ENCODE results near the gene HADHB. TPM values are rescaled to one million over a fixed set of nuclear protein-coding genes. Genes with fewer than 3 reads are reported as not detected.

HADHB gene
- total and polyA plus RNA-seq, 2 of the 13 experiments (the other 11 are each of a cell fraction or from before 2014, with no cell fraction given), result 112 to 238 TPM

DNA sequence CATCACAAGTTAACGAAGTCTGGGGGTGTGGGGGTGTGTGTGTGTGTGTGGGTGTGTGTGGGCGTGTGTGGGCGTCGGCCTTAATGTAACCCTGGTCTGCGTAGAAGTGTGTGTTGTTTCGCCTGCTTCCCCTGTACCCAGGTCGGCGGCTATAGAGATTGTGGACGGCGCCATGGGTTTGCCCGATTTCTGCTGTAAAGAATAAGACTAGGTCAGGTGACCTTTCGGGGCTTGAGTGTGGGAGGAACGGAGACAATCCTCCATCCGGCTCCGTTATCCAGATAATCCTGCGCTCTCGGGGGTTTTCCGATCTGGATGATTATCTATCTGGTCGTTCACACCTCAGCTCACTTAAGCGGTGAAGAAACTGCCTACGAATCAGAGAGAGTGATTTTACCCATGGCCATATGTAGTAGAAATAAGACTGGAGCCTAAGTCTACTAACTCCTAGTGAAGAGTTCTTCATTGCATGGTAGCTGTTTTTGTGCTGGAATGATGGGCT is 543 bp downstream of the HADHB start (continued):
- no peak for TF ChIP-seq ZNF430 (CRISPR knock-in tag; IDR thresholded peaks at IDR 0.05)
- TF ChIP-seq MAFK (conservative IDR thresholded peaks at IDR 0.05 in 1 of 2, IDR thresholded peaks at IDR 0.05 in 1 of 2; ENCODE audit: low read length in 2 of 2), result no peak
- TF ChIP-seq ZSCAN9 (CRISPR knock-in tag; IDR thresholded peaks at IDR 0.05; ENCODE audit: borderline replicate concordance), result no peak
- TF ChIP-seq HMGA1 (CRISPR knock-in tag; conservative IDR thresholded peaks at IDR 0.05), result no peak
- no peak for TF ChIP-seq IRF2 (CRISPR knock-in tag; IDR thresholded peaks at IDR 0.05)
- TF ChIP-seq ZNF274 (CRISPR knock-in tag; IDR thresholded peaks at IDR 0.05), result no peak
- TF ChIP-seq CHD2 (IDR thresholded peaks at IDR 0.05; ENCODE audit: low read depth, low read length), result no peak
- TF ChIP-seq, protein P1, sequence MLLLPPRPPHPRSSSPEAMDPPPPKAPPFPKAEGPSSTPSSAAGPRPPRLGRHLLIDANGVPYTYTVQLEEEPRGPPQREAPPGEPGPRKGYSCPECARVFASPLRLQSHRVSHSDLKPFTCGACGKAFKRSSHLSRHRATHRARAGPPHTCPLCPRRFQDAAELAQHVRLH (CRISPR knock-in tag; IDR thresholded peaks at IDR 0.05; ENCODE audit: borderline replicate concordance, low read depth), result no peak; the same call in 1 of the 2 replicates
- no peak for TF ChIP-seq ZFP36L1 (CRISPR knock-in tag; IDR thresholded peaks at IDR 0.05)
- TF ChIP-seq SCMH1 (CRISPR knock-in tag; IDR thresholded peaks at IDR 0.05; ENCODE audit: borderline replicate concordance), result no peak
- TF ChIP-seq, protein P2, sequence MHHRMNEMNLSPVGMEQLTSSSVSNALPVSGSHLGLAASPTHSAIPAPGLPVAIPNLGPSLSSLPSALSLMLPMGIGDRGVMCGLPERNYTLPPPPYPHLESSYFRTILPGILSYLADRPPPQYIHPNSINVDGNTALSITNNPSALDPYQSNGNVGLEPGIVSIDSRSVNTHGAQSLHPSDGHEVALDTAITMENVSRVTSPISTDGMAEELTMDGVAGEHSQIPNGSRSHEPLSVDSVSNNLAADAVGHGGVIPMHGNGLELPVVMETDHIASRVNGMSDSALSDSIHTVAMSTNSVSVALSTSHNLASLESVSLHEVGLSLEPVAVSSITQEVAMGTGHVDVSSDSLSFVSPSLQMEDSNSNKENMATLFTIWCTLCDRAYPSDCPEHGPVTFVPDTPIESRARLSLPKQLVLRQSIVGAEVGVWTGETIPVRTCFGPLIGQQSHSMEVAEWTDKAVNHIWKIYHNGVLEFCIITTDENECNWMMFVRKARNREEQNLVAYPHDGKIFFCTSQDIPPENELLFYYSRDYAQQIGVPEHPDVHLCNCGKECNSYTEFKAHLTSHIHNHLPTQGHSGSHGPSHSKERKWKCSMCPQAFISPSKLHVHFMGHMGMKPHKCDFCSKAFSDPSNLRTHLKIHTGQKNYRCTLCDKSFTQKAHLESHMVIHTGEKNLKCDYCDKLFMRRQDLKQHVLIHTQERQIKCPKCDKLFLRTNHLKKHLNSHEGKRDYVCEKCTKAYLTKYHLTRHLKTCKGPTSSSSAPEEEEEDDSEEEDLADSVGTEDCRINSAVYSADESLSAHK (CRISPR knock-in tag; IDR thresholded peaks at IDR 0.05; ENCODE audit: borderline replicate concordance), result no peak
- TF ChIP-seq ZNF383 (CRISPR knock-in tag; IDR thresholded peaks at IDR 0.05; ENCODE audit: borderline replicate concordance), result no peak
- TF ChIP-seq, protein P3, sequence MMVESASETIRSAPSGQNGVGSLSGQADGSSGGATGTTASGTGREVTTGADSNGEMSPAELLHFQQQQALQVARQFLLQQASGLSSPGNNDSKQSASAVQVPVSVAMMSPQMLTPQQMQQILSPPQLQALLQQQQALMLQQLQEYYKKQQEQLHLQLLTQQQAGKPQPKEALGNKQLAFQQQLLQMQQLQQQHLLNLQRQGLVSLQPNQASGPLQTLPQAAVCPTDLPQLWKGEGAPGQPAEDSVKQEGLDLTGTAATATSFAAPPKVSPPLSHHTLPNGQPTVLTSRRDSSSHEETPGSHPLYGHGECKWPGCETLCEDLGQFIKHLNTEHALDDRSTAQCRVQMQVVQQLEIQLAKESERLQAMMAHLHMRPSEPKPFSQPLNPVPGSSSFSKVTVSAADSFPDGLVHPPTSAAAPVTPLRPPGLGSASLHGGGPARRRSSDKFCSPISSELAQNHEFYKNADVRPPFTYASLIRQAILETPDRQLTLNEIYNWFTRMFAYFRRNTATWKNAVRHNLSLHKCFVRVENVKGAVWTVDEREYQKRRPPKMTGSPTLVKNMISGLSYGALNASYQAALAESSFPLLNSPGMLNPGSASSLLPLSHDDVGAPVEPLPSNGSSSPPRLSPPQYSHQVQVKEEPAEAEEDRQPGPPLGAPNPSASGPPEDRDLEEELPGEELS (CRISPR knock-in tag; IDR thresholded peaks at IDR 0.05), result no peak
- no peak for TF ChIP-seq MTA3 (CRISPR knock-in tag; IDR thresholded peaks at IDR 0.05)
- TF ChIP-seq, protein P4, sequence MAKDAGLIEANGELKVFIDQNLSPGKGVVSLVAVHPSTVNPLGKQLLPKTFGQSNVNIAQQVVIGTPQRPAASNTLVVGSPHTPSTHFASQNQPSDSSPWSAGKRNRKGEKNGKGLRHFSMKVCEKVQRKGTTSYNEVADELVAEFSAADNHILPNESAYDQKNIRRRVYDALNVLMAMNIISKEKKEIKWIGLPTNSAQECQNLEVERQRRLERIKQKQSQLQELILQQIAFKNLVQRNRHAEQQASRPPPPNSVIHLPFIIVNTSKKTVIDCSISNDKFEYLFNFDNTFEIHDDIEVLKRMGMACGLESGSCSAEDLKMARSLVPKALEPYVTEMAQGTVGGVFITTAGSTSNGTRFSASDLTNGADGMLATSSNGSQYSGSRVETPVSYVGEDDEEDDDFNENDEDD (CRISPR knock-in tag; IDR thresholded peaks at IDR 0.05; ENCODE audit: borderline replicate concordance), result no peak
- no peak for TF ChIP-seq FOXM1 (CRISPR knock-in tag; IDR thresholded peaks at IDR 0.05)
- no peak for TF ChIP-seq KLF9 (CRISPR knock-in tag; IDR thresholded peaks at IDR 0.05; ENCODE audit: low read depth)
- TF ChIP-seq, protein P5, sequence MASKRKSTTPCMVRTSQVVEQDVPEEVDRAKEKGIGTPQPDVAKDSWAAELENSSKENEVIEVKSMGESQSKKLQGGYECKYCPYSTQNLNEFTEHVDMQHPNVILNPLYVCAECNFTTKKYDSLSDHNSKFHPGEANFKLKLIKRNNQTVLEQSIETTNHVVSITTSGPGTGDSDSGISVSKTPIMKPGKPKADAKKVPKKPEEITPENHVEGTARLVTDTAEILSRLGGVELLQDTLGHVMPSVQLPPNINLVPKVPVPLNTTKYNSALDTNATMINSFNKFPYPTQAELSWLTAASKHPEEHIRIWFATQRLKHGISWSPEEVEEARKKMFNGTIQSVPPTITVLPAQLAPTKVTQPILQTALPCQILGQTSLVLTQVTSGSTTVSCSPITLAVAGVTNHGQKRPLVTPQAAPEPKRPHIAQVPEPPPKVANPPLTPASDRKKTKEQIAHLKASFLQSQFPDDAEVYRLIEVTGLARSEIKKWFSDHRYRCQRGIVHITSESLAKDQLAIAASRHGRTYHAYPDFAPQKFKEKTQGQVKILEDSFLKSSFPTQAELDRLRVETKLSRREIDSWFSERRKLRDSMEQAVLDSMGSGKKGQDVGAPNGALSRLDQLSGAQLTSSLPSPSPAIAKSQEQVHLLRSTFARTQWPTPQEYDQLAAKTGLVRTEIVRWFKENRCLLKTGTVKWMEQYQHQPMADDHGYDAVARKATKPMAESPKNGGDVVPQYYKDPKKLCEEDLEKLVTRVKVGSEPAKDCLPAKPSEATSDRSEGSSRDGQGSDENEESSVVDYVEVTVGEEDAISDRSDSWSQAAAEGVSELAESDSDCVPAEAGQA (IDR thresholded peaks at IDR 0.05; ENCODE audit: low read depth), result no peak
- TF ChIP-seq, protein P5 (CRISPR knock-in tag; IDR thresholded peaks at IDR 0.05; ENCODE audit: borderline replicate concordance), result no peak
- TF ChIP-seq KAT2B (IDR thresholded peaks at IDR 0.05; ENCODE audit: borderline replicate concordance, low read depth, low read length), result no peak
